ENCODE results near the gene VENTX.
"Not testable (repeated sequence)": the region's sequence is repeated elsewhere in the genome, so short reads cannot be mapped to it uniquely, and the experiment has no call there.

VENTX gene

GRCh38 chr10:133264461-133264860, 26.8 kb downstream of the VENTX start (continued):
- no peak for TF ChIP-seq ELK4 (IDR thresholded peaks at IDR 0.05; ENCODE audit: borderline replicate concordance, low read depth, low read length)
- no peak for TF ChIP-seq ZNF596 (tag by site-specific recombination; IDR thresholded peaks at IDR 0.05)
- TF ChIP-seq SP3 (tag by site-specific recombination; IDR thresholded peaks at IDR 0.05), result no peak
- no peak for TF ChIP-seq ZNF600 (tag by site-specific recombination; IDR thresholded peaks at IDR 0.05)
- no peak for TF ChIP-seq ZNF549 (tag by site-specific recombination; IDR thresholded peaks at IDR 0.05)

GRCh38 chr10:133265052-133265451, 27.4 kb downstream of the VENTX start:
- H3K36me3 ChIP-seq (ENCODE audit: control insufficient read depth in 2 of 2, insufficient read depth in 1 of 2, low read length in 2 of 2); H3K4me1 ChIP-seq (ENCODE audit: control insufficient read depth, insufficient read depth, low read length); POLR2A ChIA-PET; H3K4me3 ChIP-seq (ENCODE audit: low read depth, low read length); CTCF ChIA-PET; H3K9me3 ChIP-seq (ENCODE audit: control insufficient read depth, insufficient read depth, low read depth, low read length); H3K27ac ChIP-seq (ENCODE audit: extremely low read depth, low read depth, low read length): not testable (repeated sequence)

- peaks cover 0 to 10% of the 10 kb centered on the region in 2 experiments; a peak in 1 of 3 replicates for H3K36me3 ChIP-seq (ENCODE audit: control insufficient read depth in 2 of 2, insufficient read depth in 1 of 2, low read length in 2 of 2)
- no peak for TF ChIP-seq PBX3 (CRISPR knock-in tag; IDR thresholded peaks at IDR 0.05)
- no peak for TF ChIP-seq ZNF211 (tag by site-specific recombination; IDR thresholded peaks at IDR 0.05; ENCODE audit: low read depth)
- TF ChIP-seq HOXC10 (CRISPR knock-in tag; IDR thresholded peaks at IDR 0.05), result no peak
- TF ChIP-seq ZNF112 (tag by site-specific recombination; IDR thresholded peaks at IDR 0.05), result no peak
- no peak for TF ChIP-seq ZNF623 (tag by site-specific recombination; IDR thresholded peaks at IDR 0.05)
- no peak for TF ChIP-seq ZNF830 (tag by site-specific recombination; IDR thresholded peaks at IDR 0.05; ENCODE audit: low read depth)
- TF ChIP-seq ZSCAN23 (tag by site-specific recombination; IDR thresholded peaks at IDR 0.05), result no peak
- TF ChIP-seq ZFP3 (tag by site-specific recombination; IDR thresholded peaks at IDR 0.05; ENCODE audit: low read depth), result no peak
- no peak for TF ChIP-seq PRDM2 (tag by site-specific recombination; IDR thresholded peaks at IDR 0.05; ENCODE audit: borderline replicate concordance)
- no peak for TF ChIP-seq TRIM28 (IDR thresholded peaks at IDR 0.05; ENCODE audit: borderline replicate concordance, low read length)
- no peak for TF ChIP-seq WT1 (tag by site-specific recombination; IDR thresholded peaks at IDR 0.05)
- TF ChIP-seq ZNF792 (tag by site-specific recombination; IDR thresholded peaks at IDR 0.05), result no peak
- TF ChIP-seq ZBTB20 (tag by site-specific recombination; IDR thresholded peaks at IDR 0.05), result no peak
- TF ChIP-seq ZNF555 (tag by site-specific recombination; conservative IDR thresholded peaks at IDR 0.05), result no peak
- TF ChIP-seq ZNF677 (tag by site-specific recombination; IDR thresholded peaks at IDR 0.05), result no peak
- no peak for TF ChIP-seq ZNF37A (tag by site-specific recombination; IDR thresholded peaks at IDR 0.05)
- ChIA-PET CTCF (interaction anchor here (0.6 to 1.1 kb wide), 4 partner anchors 9 to 38 kb away, joined by 3 to 5 read pairs (median 4); no protein-coding TSS in a partner anchor), POLR2A (no interaction called here)
- H3K9me3 ChIP-seq (ENCODE audit: control insufficient read depth, insufficient read depth, low read depth, low read length), result no peaks in the 10 kb centered on the region
- H3K4me1 ChIP-seq (ENCODE audit: control insufficient read depth, insufficient read depth, low read length), result peaks cover 3% of the 10 kb centered on the region
- no peak overlapping the region for H3K4me3 ChIP-seq (ENCODE audit: low read depth, low read length)
- no peak overlapping the region for H3K27ac ChIP-seq (ENCODE audit: extremely low read depth, low read depth, low read length)
Observed at GRCh38 chr10:133266056-133266795, 28.6 kb downstream of the VENTX start.
